Stimulated activated CD4-positive, alpha-beta T cell treated with anti-CD3 and anti-CD28 coated beads, Interleukin-2, amount 100 ng/mL, for 48 hours (primary cell): ENCODE measurements around the gene BNC2.
"Not testable (repeated sequence)": the region's sequence is repeated elsewhere in the genome, so short reads cannot be mapped to it uniquely, and the experiment has no call there.

Experiments used
- DNase-seq, 2 donors: peaks; one replicate each; pipeline ENCODE4 v3.0.0-alpha.2; 2020

The BNC2 gene

GRCh38 chr9:16870596-16871335 is at the start of gene BNC2:
BNC2 (minus strand) TSS chr9:16870670; CDS start chr9:16870648, 22 bp downstream.
- DNase-seq = no peak

DNA sequence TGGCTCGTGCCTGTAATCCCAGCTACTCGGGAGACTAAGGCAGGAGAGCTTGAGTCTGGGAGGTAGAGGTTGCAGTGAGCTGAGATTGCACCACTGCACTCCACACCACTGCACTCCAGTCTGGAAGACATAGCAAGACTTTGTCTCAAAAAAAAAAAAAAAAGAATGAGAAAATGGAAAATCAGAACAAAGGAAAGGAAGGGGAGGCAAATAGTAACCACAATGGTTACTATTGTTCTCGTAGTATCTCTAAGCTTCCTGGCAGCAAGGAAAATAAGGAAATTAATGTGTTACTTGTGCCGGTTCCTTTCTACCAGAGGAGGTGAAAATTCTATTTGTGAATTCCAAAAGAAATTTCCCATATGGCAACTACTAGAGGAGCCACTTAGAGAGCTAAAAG is 48.5 kb upstream of the BNC2 start:
- DNase-seq = no peak

DNA sequence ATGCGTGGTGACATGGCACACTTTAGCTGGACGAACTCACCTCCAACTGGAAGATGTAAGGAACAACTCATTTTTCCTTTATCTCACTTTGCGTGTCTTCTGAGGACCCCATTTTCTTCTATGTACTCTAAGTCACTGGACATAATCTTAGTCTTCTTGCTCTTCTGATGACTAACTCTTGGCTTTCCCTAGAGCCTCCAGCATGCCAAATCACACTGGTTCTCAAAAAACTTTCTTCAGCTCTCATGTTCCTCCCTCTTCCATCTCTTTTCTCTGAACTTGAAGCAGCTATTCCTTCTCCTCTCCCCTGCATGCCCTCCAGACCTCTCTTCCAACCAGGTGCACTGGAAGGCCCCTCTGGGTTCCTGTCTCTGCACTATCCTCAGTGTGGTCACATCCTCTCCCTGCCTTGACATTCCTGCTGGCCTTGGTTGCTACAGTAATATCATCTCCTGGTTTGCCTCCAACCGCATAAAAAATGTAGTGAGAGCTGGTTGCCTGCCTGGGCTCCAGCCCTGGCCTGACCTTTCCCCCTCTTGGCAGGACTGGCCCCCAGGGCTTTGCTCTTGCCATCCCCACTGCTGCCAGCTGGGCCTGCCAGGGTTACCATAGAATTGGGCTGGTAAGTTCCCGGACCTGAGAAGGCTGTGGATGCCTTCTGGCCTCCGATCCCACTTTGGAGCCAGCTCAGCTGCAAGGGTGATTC is 44.8 kb upstream of the BNC2 start:
- no peak for DNase-seq

- DNase-seq = no peak
These were observed 41.7 kb upstream of the BNC2 start for GRCh38 chr9:16912197-16912596.

- DNase-seq = not testable (repeated sequence)
These were observed 37.7 kb upstream of the BNC2 start for GRCh38 chr9:16908206-16908605.

DNA sequence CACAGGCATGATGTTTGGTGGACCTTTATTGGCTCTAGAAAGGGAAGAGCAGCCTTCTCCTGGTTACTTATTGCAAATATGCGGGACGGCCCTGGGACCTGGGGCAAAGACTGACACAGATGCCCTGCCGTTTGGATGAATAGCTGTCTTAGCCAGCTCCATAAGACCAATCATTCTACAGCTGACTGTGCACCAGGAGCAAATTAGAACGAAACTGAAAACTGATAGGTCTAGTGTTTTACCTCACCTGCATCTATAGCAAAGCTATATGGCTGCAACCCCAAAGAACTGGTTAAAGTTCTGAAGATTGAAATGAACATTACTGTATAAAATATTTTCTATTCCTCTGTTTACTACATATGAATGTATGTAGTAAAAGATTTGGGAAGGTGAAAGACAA is 34.2 kb upstream of the BNC2 start:
- DNase-seq = no peak

GRCh38 chr9:16901590-16901989 is 31.1 kb upstream of the BNC2 start:
- DNase-seq = no peak

DNA sequence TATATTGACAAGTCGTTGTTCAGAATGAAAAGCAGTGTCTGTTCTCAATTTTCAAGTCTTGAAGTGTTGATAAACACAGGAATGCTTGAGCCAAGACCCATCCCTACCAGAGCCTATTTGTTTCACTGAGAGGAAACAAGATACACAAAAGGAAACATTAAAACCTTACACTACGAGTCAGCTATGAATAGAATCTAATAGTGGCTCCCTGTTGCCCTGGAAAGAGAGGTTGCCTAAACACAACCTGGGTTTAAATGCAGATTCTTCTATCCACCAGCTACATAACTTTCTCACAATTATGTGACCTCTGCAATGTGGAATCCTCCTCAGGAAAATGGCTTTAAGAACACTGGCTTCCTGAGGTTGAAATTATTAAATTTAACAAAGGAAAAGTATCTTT is 29.1 kb upstream of the BNC2 start:
- DNase-seq = no peak

- no peak for DNase-seq
These were observed 28.0 kb upstream of the BNC2 start for GRCh38 chr9:16898464-16898863.

GRCh38 chr9:16888594-16888993 is 18.1 kb upstream of the BNC2 start:
- no peak for DNase-seq

GRCh38 chr9:16885931-16886330 is 15.5 kb upstream of the BNC2 start:
- DNase-seq = no peak

DNA sequence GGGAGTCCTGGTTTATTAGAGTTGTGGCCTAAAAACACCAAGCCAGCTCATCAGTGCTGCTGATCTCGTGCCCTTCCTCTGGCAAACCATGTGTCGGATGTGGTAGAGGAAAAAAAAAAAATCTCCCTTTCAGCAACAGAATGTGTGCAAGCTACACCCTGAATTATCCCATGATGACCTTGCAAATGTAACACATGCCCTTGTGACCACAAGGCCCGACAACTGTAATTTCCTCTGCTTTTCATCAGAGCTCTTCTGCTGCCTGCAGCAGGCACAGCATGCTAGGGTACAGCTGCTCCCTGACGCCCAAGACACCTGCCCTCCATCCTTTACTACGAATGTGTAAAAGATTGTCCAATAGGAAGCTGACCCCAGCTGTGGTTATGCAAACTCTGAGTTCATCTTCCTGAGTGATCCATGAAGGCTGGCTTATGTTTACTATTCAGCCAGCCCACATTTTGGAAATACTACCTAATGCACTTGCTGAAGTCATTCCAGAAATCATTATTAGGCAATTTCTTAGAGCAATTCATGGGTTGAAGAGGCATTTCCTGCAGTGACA is 14.6 kb upstream of the BNC2 start:
- no peak for DNase-seq

DNA sequence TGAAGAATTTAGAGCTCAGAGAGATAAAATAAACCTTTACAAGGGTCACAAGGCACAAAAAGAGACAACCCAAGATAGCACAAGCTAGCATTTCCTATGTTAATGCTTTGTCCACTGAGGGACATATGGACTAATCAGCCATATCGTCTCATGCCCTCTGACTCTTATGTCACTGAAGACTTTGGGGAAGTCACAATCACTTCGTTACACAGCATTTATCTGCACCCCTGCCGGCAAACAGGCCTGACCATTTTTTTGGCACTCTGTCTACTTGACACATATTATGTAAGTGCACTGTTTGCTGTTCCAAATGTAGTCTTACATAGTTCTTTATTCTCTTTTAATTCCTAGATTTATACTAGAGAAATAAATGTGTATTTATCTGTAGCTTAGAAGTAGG is 13.9 kb upstream of the BNC2 start:
- no peak for DNase-seq

DNA sequence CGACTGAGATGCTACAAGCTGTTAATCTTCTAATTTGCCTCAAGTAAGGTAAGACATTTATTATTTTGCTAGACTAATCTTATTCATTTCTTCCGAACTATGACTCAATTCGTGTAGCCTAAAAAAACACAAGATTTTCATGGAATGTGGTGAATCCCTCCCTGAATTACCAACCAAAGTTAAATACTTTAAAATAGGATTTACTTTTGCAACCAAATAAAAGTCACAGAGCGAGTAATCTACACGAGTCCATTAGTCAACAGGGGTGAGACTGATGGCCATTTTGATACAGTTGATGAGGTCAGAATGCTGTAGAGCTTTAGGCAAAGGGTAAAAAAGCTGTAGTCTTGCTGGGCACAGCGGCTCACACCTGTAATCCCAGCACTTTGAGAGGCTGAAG is 13.1 kb upstream of the BNC2 start:
- DNase-seq = no peak

DNA sequence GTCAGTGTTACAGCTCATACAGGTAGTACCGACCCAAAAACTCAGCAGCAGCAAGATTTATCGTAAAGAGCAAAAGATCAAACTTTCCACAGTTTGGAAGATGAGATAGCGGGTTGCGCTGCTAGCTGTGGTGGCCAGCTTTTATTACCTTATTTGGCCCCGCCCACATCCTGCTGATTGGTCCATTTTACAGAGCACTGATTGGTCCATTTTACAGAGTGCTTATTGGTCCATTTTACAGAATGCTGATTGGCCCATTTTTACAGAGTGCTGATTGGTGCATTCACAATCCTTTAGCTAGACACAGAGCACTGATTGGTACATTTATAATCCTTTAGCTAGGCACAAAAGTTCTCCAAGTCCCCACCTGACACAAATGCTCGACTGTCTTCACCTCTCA is 12.0 kb upstream of the BNC2 start:
- not testable (repeated sequence) for DNase-seq

GRCh38 chr9:16879416-16879815 is 8.9 kb upstream of the BNC2 start:
- DNase-seq = no peak

DNA sequence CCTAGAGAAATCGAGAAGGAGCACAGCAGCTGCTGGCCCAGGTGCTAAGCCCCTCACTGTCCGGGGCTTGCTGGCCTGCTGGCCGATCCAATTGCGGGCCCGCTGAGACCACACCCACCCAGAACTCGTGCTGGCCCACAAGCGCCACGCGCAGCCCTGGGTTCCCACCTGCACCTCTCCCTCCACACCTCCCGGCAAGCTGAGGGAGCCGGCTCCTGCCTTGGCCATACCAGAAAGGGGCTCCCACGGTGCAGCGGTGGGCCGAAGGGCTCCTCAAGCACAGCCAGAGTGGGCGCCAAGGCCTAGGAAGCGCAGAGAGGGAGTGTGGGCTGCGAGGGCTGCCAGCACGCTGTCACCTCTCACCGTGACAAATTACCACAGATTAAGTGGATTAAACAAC is 6.8 kb upstream of the BNC2 start:
- DNase-seq = no peak

GRCh38 chr9:16873126-16873802 is 2.8 kb upstream of the BNC2 start:
- DNase-seq = no peak

DNA sequence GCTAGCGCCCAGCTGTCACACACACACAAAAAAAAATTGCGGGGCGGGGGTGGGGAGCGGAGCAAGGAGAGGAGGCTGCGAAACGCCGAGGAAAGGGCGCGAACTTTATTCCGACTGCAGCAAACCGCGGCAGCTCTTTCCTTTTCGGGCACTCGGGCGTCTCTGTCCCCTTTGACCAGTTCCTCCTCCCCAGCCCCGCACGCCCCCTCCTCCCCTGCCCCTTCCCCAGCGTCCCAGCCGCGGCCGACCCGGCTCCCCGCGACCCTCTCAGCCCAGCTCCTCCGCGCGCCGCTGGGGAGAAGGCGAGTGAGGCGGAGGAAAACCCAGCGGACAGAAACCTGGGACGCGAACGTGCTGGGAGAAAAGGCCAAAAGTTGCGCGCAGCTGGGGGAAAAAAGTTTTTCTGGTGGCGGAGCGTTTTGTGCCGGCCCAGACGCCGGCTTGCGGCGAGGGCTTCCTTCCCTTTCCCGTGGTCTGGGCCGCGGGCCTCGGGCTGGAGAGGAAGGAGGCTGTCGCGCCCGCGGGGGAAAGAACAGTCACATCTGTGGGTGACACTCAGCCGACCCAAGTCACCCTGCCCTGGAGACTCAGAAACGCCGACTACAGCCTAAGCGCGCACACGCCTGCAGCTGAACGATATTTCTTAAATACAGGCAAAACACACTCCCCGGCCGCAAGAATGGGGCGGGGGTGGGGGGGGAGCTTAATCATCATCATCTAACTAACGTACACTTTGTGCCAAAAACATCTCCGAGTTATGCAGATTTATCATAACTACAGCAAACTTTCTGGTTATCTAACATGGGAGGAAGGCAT is 1.1 kb upstream of the BNC2 start:
- DNase-seq = no peak

DNA sequence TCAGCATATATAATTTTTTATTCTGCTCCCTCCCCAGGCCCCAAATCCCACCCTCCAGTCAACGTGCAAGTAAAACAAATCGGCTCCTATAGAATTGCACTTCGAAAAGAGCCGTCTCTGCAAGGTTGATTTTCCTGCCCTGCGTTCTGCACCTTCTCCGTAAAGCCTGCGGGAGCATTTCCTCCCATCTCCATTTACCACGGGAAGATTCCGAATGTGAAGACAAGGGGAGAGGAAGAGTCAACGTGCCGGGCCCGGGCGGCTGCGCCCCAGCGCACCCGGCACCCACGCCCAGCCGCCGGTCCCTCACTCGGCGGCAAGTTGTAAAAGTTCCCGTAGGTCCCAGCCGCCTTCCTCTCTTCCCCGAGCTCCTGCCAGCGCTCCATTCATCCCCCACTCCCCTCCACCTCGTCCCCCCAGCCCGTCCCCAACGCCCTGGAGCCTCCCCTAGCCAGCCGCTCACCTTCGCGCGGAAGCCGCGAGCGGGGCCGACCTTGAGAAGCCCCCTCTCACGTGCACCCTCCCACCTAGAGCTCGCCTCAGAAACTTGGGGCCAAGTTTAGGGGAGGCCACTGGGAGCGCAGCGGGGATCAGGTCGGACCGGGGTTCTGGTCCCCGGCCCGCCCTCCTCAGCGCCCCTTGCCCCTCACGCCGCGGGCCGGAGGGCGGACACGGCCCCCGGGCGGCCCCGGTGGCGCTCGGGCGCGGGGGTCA is 431 bp downstream of the BNC2 start:
- no peak for DNase-seq

- no peak for DNase-seq
These were observed 1.2 kb downstream of the BNC2 start for GRCh38 chr9:16869131-16869881.
